Measurements from ENCODE around the gene RNF208.

The RNF208 gene

DNA sequence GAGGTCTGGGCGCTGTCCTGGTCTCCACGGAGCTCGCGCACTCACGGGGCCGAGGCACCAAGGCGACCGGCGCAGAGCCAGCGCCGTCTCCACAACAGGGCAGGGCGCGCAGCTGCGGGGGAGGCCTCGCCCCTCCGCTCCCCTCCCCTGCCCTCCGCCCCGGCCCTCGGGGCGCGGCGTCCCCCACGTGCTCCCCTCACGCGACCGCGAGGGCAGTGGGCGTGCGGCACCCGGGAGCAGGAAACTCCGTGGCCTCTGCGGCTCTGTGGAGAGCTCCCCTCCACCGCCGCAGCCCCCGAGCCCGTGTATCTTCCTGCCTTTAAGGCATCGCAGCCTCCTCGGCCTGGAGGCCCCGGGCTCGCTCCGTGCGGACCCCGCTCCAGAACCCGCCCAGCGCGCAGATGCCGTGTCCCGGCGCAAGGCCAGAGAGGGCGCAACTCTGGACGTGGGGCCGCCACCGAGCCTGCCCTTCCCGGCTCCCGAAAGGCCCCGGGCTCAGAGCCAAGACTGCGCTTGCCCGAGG lies 18.3 kb upstream of the RNF208 start:
- TF ChIP-seq YY1 (IDR thresholded peaks at IDR 0.05; ENCODE audit: low read depth) (no peak), RAD21 (IDR thresholded peaks at IDR 0.05; ENCODE audit: low read depth) (no peak), TEAD4 (IDR thresholded peaks at IDR 0.05) (no peak), REST (IDR thresholded peaks at IDR 0.05; ENCODE audit: low read depth) (no peak), EP300 (IDR thresholded peaks at IDR 0.05; ENCODE audit: borderline replicate concordance) (0 out of 2 replicates have a peak, but pooled peaks have one; percentile 28), NFIC (IDR thresholded peaks at IDR 0.05) (peak; percentile 71; the same call in 1 of the 2 replicates), TCF12 (IDR thresholded peaks at IDR 0.05; ENCODE audit: low read depth) (peak; percentile 52; the same call in 1 of the 2 replicates), EGR1 (IDR thresholded peaks at IDR 0.05) (peak; percentile 51), FOXM1 (IDR thresholded peaks at IDR 0.05; ENCODE audit: borderline replicate concordance, low read depth) (no peak), ZBTB7A (IDR thresholded peaks at IDR 0.05; ENCODE audit: low read depth) (peak; percentile 89), TAF1 (IDR thresholded peaks at IDR 0.05; ENCODE audit: low read depth) (peak; percentile 25; the same call in 1 of the 2 replicates), CREB1 (IDR thresholded peaks at IDR 0.05; ENCODE audit: low read depth) (no peak), CEBPB (IDR thresholded peaks at IDR 0.05) (no peak)
- TF ChIP-seq, protein P1, sequence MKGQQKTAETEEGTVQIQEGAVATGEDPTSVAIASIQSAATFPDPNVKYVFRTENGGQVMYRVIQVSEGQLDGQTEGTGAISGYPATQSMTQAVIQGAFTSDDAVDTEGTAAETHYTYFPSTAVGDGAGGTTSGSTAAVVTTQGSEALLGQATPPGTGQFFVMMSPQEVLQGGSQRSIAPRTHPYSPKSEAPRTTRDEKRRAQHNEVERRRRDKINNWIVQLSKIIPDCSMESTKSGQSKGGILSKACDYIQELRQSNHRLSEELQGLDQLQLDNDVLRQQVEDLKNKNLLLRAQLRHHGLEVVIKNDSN (IDR thresholded peaks at IDR 0.05) = peak; percentile 77
- TF ChIP-seq, protein P2, sequence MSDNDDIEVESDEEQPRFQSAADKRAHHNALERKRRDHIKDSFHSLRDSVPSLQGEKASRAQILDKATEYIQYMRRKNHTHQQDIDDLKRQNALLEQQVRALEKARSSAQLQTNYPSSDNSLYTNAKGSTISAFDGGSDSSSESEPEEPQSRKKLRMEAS (IDR thresholded peaks at IDR 0.05) = peak; percentile 96

DNA sequence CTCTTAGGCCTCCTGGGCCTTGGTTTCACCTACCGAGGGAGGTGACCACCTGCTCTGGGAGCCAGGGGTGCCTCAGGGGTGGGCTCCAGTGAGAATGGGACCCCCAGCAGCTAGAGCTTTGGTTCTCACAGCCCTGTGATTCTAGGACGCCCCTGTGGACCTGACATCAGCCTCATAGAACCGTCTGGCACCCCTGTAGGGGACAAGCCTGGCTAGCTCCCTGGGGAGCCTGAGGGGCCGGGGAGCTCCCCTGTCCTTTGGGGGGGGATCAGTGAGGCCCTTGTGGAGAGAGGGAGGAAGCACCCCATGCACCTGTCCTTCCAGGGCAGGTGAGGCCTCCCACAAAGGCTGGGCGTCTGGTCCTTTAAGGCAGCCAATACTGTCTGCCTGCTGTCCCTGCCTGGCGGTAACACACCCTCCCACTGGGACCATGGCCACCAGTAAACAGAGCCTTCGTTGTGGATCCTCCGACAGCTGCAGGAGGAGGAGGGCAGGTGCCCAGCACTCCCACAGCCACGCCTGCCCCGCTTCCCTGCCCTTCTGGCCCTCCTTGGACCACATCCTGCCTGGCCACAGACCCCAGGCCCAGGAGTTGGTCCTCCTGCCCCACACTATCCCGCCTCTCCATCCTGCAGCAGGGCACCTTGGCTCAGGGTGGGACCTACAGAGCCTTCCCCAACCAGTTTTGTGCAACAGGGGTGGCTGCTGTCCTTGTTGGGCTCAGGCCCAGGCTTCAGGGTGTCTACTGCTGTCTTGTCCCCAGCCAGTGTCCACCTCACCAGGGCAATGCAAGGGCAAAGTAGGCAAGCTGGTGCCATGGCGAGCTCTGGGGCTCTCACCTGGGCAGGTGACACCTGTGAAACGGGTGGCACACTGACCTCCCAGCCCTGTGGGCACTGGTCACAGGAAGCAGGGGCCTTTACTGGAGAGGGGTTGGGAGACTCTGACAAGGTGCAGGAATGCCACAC lies 16.0 kb upstream of the RNF208 start:
- TF ChIP-seq ZBTB7A (IDR thresholded peaks at IDR 0.05; ENCODE audit: low read depth) (peak; percentile 49; the same call in 1 of the 2 replicates), TEAD4 (IDR thresholded peaks at IDR 0.05) (no peak)

DNA sequence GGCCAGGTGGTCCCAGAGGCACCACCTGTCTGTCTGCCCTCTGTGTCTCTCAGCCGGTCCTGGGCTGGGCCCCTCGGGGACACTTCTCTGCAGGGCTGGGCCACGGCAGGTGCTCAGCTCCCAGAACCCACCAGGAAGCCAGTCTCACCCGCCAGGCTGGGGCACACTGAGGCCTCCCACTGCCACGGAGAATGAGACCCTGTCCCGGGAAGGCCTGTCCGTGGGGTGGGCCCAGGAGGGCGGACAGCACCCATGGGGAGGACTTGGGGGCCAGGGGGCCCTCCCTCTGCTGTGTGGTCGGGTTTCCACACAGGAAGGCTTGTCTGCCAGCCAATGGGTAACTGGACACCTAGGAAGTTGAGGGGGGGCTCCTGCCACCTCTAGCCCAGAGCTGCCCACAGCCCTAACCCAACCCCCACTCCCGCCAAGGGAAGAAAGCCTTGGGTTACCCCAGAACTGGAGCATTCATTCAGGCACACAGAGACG lies 14.9 kb upstream of the RNF208 start:
- TF ChIP-seq EP300 (IDR thresholded peaks at IDR 0.05; ENCODE audit: borderline replicate concordance) = no peak
- TF ChIP-seq REST (IDR thresholded peaks at IDR 0.05; ENCODE audit: low read depth) = no peak
- 0 out of 2 replicates have a peak, but pooled peaks have one; percentile 7 for TF ChIP-seq FOXM1 (IDR thresholded peaks at IDR 0.05; ENCODE audit: borderline replicate concordance, low read depth)
- TF ChIP-seq NFIC (IDR thresholded peaks at IDR 0.05) = 0 out of 2 replicates have a peak, but pooled peaks have one; percentile 3
- no peak for TF ChIP-seq TEAD4 (IDR thresholded peaks at IDR 0.05)
- TF ChIP-seq CEBPB (IDR thresholded peaks at IDR 0.05) = no peak
- TF ChIP-seq TCF12 (IDR thresholded peaks at IDR 0.05; ENCODE audit: low read depth) = no peak; the same call in 1 of the 2 replicates
- no peak for TF ChIP-seq TAF1 (IDR thresholded peaks at IDR 0.05; ENCODE audit: low read depth)
- no peak for TF ChIP-seq RAD21 (IDR thresholded peaks at IDR 0.05; ENCODE audit: low read depth)
- no peak for TF ChIP-seq EGR1 (IDR thresholded peaks at IDR 0.05)

- TF ChIP-seq FOXM1 (IDR thresholded peaks at IDR 0.05; ENCODE audit: borderline replicate concordance, low read depth) (0 out of 2 replicates have a peak, but pooled peaks have one; percentile 9), NFIC (IDR thresholded peaks at IDR 0.05) (no peak), TCF12 (IDR thresholded peaks at IDR 0.05; ENCODE audit: low read depth) (peak; percentile 16; the same call in 1 of the 2 replicates), CEBPB (IDR thresholded peaks at IDR 0.05) (no peak), RAD21 (IDR thresholded peaks at IDR 0.05; ENCODE audit: low read depth) (peak; percentile 86), EGR1 (IDR thresholded peaks at IDR 0.05) (peak; percentile 41), CREB1 (IDR thresholded peaks at IDR 0.05; ENCODE audit: low read depth) (no peak), TEAD4 (IDR thresholded peaks at IDR 0.05) (peak; percentile 32; the same call in 1 of the 2 replicates), YY1 (IDR thresholded peaks at IDR 0.05; ENCODE audit: low read depth) (peak; percentile 83), EP300 (IDR thresholded peaks at IDR 0.05; ENCODE audit: borderline replicate concordance) (no peak), REST (IDR thresholded peaks at IDR 0.05; ENCODE audit: low read depth) (no peak), ZBTB7A (IDR thresholded peaks at IDR 0.05; ENCODE audit: low read depth) (peak; percentile 97), TAF1 (IDR thresholded peaks at IDR 0.05; ENCODE audit: low read depth) (no peak; the same call in 1 of the 2 replicates)
- TF ChIP-seq, protein P1 (IDR thresholded peaks at IDR 0.05) = no peak
- TF ChIP-seq, protein P2 (IDR thresholded peaks at IDR 0.05) = peak; percentile 28; the same call in 1 of the 2 replicates
Measured at GRCh38 chr9:137236238-137236935, 14.3 kb upstream of the RNF208 start.
